Measurements from ENCODE around the gene HGS. TPM values are rescaled to one million over a fixed set of nuclear protein-coding genes. Genes with fewer than 3 reads are reported as not detected.
A peak's percentile ranks its signal among the peaks of the same experiment; 100 is the strongest.

The HGS gene
- total and polyA plus RNA-seq, 2 of the 13 experiments (the other 11 are each of a cell fraction or from before 2014, with no cell fraction given), result 73.3 to 78.1 TPM

GRCh38 chr17:81636505-81637288 is 47.1 kb upstream of the HGS start, which contains the start of the genes NPLOC4 and TSPAN10 (continued):
- no peak for TF ChIP-seq ZNF18 (CRISPR knock-in tag; IDR thresholded peaks at IDR 0.05; ENCODE audit: insufficient replicate concordance)
- no peak for TF ChIP-seq U2AF2 (IDR thresholded peaks at IDR 0.05; ENCODE audit: low read depth, low read length)
- TF ChIP-seq NFYC (CRISPR knock-in tag; IDR thresholded peaks at IDR 0.05), result peak; percentile 68
- TF ChIP-seq ZKSCAN5 (CRISPR knock-in tag; IDR thresholded peaks at IDR 0.05), result no peak
- peak; percentile 87 for TF ChIP-seq POGZ (CRISPR knock-in tag; IDR thresholded peaks at IDR 0.05)
- TF ChIP-seq, protein P1, sequence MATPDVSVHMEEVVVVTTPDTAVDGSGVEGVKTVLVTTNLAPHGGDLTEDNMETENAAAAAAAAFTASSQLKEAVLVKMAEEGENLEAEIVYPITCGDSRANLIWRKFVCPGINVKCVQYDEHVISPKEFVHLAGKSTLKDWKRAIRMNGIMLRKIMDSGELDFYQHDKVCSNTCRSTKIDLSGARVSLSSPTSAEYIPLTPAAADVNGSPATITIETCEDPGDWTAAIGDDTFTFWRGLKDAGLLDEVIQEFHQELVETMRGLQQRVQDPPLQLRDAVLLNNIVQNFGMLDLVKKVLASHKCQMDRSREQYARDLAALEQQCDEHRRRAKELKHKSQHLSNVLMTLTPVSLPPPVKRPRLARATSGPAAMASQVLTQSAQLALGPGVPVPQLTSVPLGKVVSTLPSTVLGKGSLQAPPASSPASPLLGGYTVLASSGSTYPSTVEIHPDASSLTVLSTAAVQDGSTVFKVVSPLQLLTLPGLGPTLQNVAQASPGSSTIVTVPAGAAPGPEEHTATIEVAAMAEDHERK (CRISPR knock-in tag; IDR thresholded peaks at IDR 0.05; ENCODE audit: low read depth), result peak; percentile 95
- TF ChIP-seq E2F2 (CRISPR knock-in tag; IDR thresholded peaks at IDR 0.05; ENCODE audit: borderline replicate concordance), result no peak
- TF ChIP-seq FUBP1 (CRISPR knock-in tag; IDR thresholded peaks at IDR 0.05; ENCODE audit: borderline replicate concordance), result no peak
- no peak for TF ChIP-seq NFRKB (IDR thresholded peaks at IDR 0.05)
- TF ChIP-seq ZNF562 (CRISPR knock-in tag; IDR thresholded peaks at IDR 0.05; ENCODE audit: borderline replicate concordance), result no peak; the same call in 1 of the 2 replicates
- peak; percentile 87; the same call in 1 of the 2 replicates for TF ChIP-seq ZFP1 (CRISPR knock-in tag; IDR thresholded peaks at IDR 0.05)
- TF ChIP-seq, protein P2, sequence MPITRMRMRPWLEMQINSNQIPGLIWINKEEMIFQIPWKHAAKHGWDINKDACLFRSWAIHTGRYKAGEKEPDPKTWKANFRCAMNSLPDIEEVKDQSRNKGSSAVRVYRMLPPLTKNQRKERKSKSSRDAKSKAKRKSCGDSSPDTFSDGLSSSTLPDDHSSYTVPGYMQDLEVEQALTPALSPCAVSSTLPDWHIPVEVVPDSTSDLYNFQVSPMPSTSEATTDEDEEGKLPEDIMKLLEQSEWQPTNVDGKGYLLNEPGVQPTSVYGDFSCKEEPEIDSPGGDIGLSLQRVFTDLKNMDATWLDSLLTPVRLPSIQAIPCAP (CRISPR knock-in tag; IDR thresholded peaks at IDR 0.05; ENCODE audit: low read depth), result no peak; the same call in 1 of the 2 replicates
- TF ChIP-seq ADNP (CRISPR knock-in tag; IDR thresholded peaks at IDR 0.05), result no peak
- no peak for TF ChIP-seq EED (CRISPR knock-in tag; IDR thresholded peaks at IDR 0.05)
- TF ChIP-seq ZNF275 (CRISPR knock-in tag; IDR thresholded peaks at IDR 0.05; ENCODE audit: borderline replicate concordance), result 0 out of 2 replicates have a peak, but pooled peaks have one; percentile 74
- TF ChIP-seq SUZ12 (IDR thresholded peaks at IDR 0.05; ENCODE audit: low read depth, low read length), result 0 out of 2 replicates have a peak, but pooled peaks have one; percentile 19
- TF ChIP-seq, protein P3, sequence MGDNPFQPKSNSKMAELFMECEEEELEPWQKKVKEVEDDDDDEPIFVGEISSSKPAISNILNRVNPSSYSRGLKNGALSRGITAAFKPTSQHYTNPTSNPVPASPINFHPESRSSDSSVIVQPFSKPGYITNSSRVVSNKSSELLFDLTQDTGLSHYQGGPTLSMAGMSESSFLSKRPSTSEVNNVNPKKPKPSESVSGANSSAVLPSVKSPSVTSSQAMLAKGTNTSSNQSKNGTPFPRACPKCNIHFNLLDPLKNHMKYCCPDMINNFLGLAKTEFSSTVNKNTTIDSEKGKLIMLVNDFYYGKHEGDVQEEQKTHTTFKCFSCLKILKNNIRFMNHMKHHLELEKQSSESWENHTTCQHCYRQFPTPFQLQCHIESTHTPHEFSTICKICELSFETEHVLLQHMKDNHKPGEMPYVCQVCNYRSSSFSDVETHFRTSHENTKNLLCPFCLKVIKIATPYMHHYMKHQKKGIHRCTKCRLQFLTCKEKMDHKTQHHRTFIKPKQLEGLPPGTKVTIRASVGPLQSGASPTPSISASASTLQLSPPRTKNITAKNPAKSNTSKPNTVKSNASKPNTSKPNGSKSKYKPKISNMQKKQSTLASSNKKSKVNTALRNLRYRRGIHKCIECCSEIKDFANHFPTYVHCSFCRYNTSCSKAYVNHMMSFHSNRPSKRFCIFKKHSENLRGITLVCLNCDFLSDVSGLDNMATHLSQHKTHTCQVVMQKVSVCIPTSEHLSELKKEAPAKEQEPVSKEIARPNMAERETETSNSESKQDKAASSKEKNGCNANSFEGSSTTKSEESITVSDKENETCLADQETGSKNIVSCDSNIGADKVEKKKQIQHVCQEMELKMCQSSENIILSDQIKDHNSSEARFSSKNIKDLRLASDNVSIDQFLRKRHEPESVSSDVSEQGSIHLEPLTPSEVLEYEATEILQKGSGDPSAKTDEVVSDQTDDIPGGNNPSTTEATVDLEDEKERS (CRISPR knock-in tag; IDR thresholded peaks at IDR 0.05), result no peak
